ENCODE measurements around the gene SRD5A3.

DNA sequence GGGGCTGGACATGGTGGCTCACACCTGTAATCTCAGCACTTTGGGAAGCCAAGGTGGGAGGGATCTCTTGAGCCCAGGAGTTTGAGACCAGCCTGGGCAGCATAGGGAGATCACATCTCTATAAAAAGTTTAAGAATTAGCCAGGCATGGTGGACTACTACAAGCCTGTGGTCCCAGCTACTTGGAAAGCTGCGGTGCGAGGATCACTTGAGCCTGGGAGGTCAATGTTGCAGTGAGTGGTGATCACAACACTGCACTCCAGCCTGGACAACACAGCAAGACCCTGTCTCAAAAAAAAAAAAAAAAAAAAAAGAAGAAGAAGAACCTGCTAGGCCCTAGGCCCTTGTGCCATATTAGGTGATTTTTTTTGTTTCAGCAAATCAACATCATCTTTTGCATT is 12.2 kb downstream of the SRD5A3 start:
- TF ChIP-seq, protein P1, sequence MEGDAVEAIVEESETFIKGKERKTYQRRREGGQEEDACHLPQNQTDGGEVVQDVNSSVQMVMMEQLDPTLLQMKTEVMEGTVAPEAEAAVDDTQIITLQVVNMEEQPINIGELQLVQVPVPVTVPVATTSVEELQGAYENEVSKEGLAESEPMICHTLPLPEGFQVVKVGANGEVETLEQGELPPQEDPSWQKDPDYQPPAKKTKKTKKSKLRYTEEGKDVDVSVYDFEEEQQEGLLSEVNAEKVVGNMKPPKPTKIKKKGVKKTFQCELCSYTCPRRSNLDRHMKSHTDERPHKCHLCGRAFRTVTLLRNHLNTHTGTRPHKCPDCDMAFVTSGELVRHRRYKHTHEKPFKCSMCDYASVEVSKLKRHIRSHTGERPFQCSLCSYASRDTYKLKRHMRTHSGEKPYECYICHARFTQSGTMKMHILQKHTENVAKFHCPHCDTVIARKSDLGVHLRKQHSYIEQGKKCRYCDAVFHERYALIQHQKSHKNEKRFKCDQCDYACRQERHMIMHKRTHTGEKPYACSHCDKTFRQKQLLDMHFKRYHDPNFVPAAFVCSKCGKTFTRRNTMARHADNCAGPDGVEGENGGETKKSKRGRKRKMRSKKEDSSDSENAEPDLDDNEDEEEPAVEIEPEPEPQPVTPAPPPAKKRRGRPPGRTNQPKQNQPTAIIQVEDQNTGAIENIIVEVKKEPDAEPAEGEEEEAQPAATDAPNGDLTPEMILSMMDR (IDR thresholded peaks at IDR 0.05 in 8 of 11, conservative IDR thresholded peaks at IDR 0.05 in 3 of 11): no peak
- TF ChIP-seq POLR2A (IDR thresholded peaks at IDR 0.05): no peak
- TF ChIP-seq POLR2AphosphoS5 (IDR thresholded peaks at IDR 0.05): no peak

Data from spleen (tissue), 7 donors.